HEK293 (cell line): ENCODE results near the gene USF1.
A peak's percentile ranks its signal among the peaks of the same experiment; 100 is the strongest.

ENCODE experiments used
- CTCF ChIA-PET: fragments of 350-600 bp; formaldehyde crosslinking; extraction: SDS; loops from one replicate; lab custom pipeline; 2021; ENCODE audit warnings: antibody characterized with exemption; lab: Yijun Ruan, JAX
- POLR2A ChIA-PET: fragments of 300-600 bp; formaldehyde crosslinking; extraction: SDS; loops from one replicate; lab custom pipeline; 2020; ENCODE audit warnings: antibody characterized with exemption, inconsistent platforms; lab: Yijun Ruan, JAX
- H3K27ac ChIP-seq: fragments of 200-500 bp; sonication (Bioruptor generic); 2 replicates; pipeline ENCODE4 v1.5.1; 2014; ENCODE audit warnings: low read depth, low read length, control low read depth, inconsistent platforms; ENCODE audit errors: extremely low read depth
- H3K36me3 ChIP-seq, 2 experiments: fragments of 200-500 bp in 1 of 2; sonication (Bioruptor generic) in 1 of 2; 1 replicate in 1 of 2; 2 replicates in 1 of 2; pipeline ENCODE4 v1.5.1; 2014 to 2017; ENCODE audit warnings: inconsistent platforms in 2 of 2, low read length in 2 of 2; ENCODE audit not compliant: control insufficient read depth in 2 of 2, insufficient read depth in 1 of 2
- H3K4me1 ChIP-seq: fragments of 200-500 bp; sonication (Bioruptor generic); 2 replicates; pipeline ENCODE4 v1.5.1; 2014; ENCODE audit warnings: mild to moderate bottlenecking, low read length, inconsistent platforms; ENCODE audit not compliant: control insufficient read depth, insufficient read depth
- H3K4me3 ChIP-seq: 2 replicates; pipeline ENCODE4 v1.5.1; 2011; ENCODE audit warnings: low read depth, mild to moderate bottlenecking, control low read depth, low read length, moderate library complexity
- H3K9me3 ChIP-seq: fragments of 200-500 bp; sonication (Bioruptor generic); 2 replicates; pipeline ENCODE4 v1.5.1; 2014; ENCODE audit warnings: low read depth, low read length, inconsistent platforms; ENCODE audit not compliant: control insufficient read depth, insufficient read depth
- EGR2 ChIP-seq: fragments of 450-650 bp; formaldehyde crosslinking; IDR thresholded peaks from 2 replicates; pipeline ENCODE4 v1.5.1; 2016; ENCODE audit warnings: low read depth, missing biosample characterization, missing genetic modification characterization
- HOXA7 ChIP-seq: sonication (generic); formaldehyde crosslinking; IDR thresholded peaks from 2 replicates; pipeline ENCODE4 v1.8.1; 2022; ENCODE audit warnings: missing genetic modification reagents, borderline replicate concordance
- KLF1 ChIP-seq: fragments of 450-650 bp; formaldehyde crosslinking; IDR thresholded peaks from 2 replicates; pipeline ENCODE4 v1.5.1; 2016; ENCODE audit warnings: missing biosample characterization, missing genetic modification characterization
- TRIM28 ChIP-seq: IDR thresholded peaks from 2 replicates; pipeline ENCODE4 v1.6.1; 2011; ENCODE audit warnings: low read length, control low read depth, borderline replicate concordance
- ZBTB44 ChIP-seq: fragments of 450-650 bp; IDR thresholded peaks from 2 replicates; pipeline ENCODE4 v1.5.1; 2018; ENCODE audit warnings: missing biosample characterization, mild to moderate bottlenecking, missing genetic modification characterization
- ZFP37 ChIP-seq: fragments of 450-650 bp; formaldehyde crosslinking; IDR thresholded peaks from 2 replicates; pipeline ENCODE4 v1.5.1; 2016; ENCODE audit warnings: missing biosample characterization, missing genetic modification characterization
- ZNF398 ChIP-seq: fragments of 450-650 bp; formaldehyde crosslinking; IDR thresholded peaks from 2 replicates; pipeline ENCODE4 v1.5.1; 2017; ENCODE audit warnings: missing biosample characterization, missing genetic modification characterization
- ZNF510 ChIP-seq: fragments of 450-650 bp; formaldehyde crosslinking; IDR thresholded peaks from 2 replicates; pipeline ENCODE4 v1.5.1; 2018; ENCODE audit warnings: mild to moderate bottlenecking, missing genetic modification characterization, missing biosample characterization; ENCODE audit not compliant: insufficient replicate concordance
- ZNF571 ChIP-seq: fragments of 450-650 bp; formaldehyde crosslinking; IDR thresholded peaks from 2 replicates; pipeline ENCODE4 v1.5.0; 2017; ENCODE audit warnings: missing biosample characterization, missing genetic modification characterization
- ZNF658 ChIP-seq: fragments of 450-650 bp; formaldehyde crosslinking; IDR thresholded peaks from 2 replicates; pipeline ENCODE4; 2016; ENCODE audit warnings: missing biosample characterization, missing genetic modification characterization
- ZNF660 ChIP-seq: fragments of 450-650 bp; IDR thresholded peaks from 2 replicates; pipeline ENCODE4 v1.5.1; 2018; ENCODE audit warnings: missing biosample characterization, mild to moderate bottlenecking, missing genetic modification characterization
- ZSCAN4 ChIP-seq: fragments of 450-650 bp; formaldehyde crosslinking; IDR thresholded peaks from 2 replicates; pipeline ENCODE4 v1.5.1; 2017; ENCODE audit warnings: missing biosample characterization, missing genetic modification characterization

Gene USF1

GRCh38 chr1:161079436-161080110 lies 33.8 kb upstream of the USF1 start:
- H3K27ac ChIP-seq = no peak overlapping the region
- no peaks in the 10 kb centered on the region for H3K9me3 ChIP-seq
- H3K4me3 ChIP-seq = no peak overlapping the region
- no peaks in the 10 kb centered on the region; the same call in 1 of the 2 replicates for H3K4me1 ChIP-seq
- CTCF ChIA-PET = interaction anchor here (0.7 kb wide), 1 partner anchor 18 kb away, joined by 10 read pairs; no protein-coding TSS in a partner anchor
- TF ChIP-seq ZNF398 (tag by site-specific recombination) (no peak), ZSCAN4 (tag by site-specific recombination) (no peak), ZFP37 (tag by site-specific recombination) (no peak)
- no peaks in the 10 kb centered on the region for H3K36me3 ChIP-seq
- POLR2A ChIA-PET = no interaction called here

- no peaks in the 10 kb centered on the region for H3K9me3 ChIP-seq
- no peaks in the 10 kb centered on the region for H3K4me1 ChIP-seq
- ChIA-PET CTCF (no interaction called here), POLR2A (no interaction called here)
- peaks cover 0 to 4% of the 10 kb centered on the region in 2 experiments; a peak in 1 of 3 replicates for H3K36me3 ChIP-seq
- no peak overlapping the region for H3K27ac ChIP-seq
- H3K4me3 ChIP-seq = no peak overlapping the region
- no peak for TF ChIP-seq ZNF658 (tag by site-specific recombination)
Measured at GRCh38 chr1:161077426-161077825, 31.6 kb upstream of the USF1 start.

- CTCF ChIA-PET = interaction anchor here (1.0 to 1.5 kb wide), 2 partner anchors 21 to 62 kb away, joined by 3 to 4 read pairs; no protein-coding TSS in a partner anchor
- POLR2A ChIA-PET = interaction anchor here (0.6 to 0.7 kb wide), 3 partner anchors 22 to 246 kb away, joined by 4 to 5 read pairs (median 5); partner anchors contain the start of gene KLHDC9
- Histone ChIP-seq H3K4me1 (no peaks in the 10 kb centered on the region), H3K9me3 (no peaks in the 10 kb centered on the region)
- TF ChIP-seq ZBTB44 (tag by site-specific recombination) (no peak), KLF1 (tag by site-specific recombination) (peak; percentile 82), TRIM28 (no peak), ZNF571 (tag by site-specific recombination) (no peak), EGR2 (peak; percentile 23; the same call in 1 of the 2 replicates), ZNF660 (tag by site-specific recombination) (no peak), ZNF510 (tag by site-specific recombination) (no peak), HOXA7 (CRISPR knock-in tag) (no peak)
- TF ChIP-seq, all 188 proteins: peak for 2
- Histone ChIP-seq H3K4me3 (no peak overlapping the region), H3K27ac (no peak overlapping the region), H3K36me3 (peaks cover 0 to 8% of the 10 kb centered on the region in 2 experiments; a peak in 1 of 3 replicates)
Measured at GRCh38 chr1:161076410-161076809, 30.6 kb upstream of the USF1 start.
